HL-60/S4 treated with retinoic acid at 250 ng/mL for 4 days and 3 days (cell line): ENCODE measurements around the gene DGKB.

ENCODE experiments used
- in situ Hi-C: fragments of 300-500 bp; cut with MboI; formaldehyde crosslinking; loops from 2 replicates; pipeline ENCODE4 v1.7.0; 2022; ENCODE audit warnings: low sequenced_read_pairs

DGKB gene

GRCh38 chr7:14242175-14242574, 660.4 kb downstream of the DGKB start:
- in situ Hi-C loops: no loop called here

DNA sequence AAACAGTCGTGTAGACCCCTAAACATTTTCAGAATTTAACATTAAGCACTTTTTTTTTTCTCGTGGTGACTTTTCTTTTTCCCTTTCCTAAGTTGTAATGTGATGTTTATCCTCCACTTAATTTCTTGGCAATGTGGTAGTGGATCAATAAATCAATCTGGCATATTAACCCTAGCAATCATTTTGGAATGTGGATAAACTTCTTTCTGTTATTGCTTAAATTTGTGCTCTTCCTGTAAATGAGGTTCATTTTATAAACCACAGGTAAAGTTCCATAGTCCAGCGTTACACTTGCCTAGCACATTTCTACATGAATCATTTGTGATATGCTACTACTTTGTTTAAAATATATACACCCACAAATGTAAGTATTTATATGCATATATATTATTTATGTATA, 665.7 kb downstream of the DGKB start:
- in situ Hi-C loops: no loop called here

DNA sequence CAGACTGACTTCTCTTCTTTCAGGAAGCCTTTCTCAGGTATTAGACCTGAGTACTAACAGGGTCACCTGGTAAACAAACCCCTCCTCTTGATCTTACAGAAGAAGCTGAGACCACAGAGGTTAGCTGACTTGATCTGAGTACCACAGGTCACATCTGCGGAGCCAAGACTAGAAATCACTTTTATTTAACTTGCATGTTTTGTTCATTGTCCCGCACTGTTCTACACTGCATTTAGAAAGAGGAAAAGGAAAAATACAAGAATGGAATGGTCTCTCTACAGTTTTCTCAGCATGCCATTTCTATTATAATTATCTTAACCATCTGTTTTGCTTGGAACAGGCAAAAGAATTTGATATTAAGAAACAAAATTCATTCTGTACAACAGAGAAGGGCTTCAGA, 667.5 kb downstream of the DGKB start:
- in situ Hi-C loops: no loop called here

GRCh38 chr7:14233868-14234369, 668.6 kb downstream of the DGKB start:
- in situ Hi-C loops: no loop called here

- in situ Hi-C loops: no loop called here
Measured at GRCh38 chr7:14233076-14233867, 669.3 kb downstream of the DGKB start.

GRCh38 chr7:14229047-14229446, 673.5 kb downstream of the DGKB start:
- in situ Hi-C loops: no loop called here

GRCh38 chr7:14228341-14228740, 674.2 kb downstream of the DGKB start:
- in situ Hi-C loops: no loop called here

GRCh38 chr7:14226126-14226525, 676.4 kb downstream of the DGKB start:
- in situ Hi-C loops: no loop called here

- in situ Hi-C loops: no loop called here
Measured at GRCh38 chr7:14219125-14219524, 683.4 kb downstream of the DGKB start.

- in situ Hi-C loops: no loop called here
Measured at GRCh38 chr7:14218338-14218737, 684.2 kb downstream of the DGKB start.

DNA sequence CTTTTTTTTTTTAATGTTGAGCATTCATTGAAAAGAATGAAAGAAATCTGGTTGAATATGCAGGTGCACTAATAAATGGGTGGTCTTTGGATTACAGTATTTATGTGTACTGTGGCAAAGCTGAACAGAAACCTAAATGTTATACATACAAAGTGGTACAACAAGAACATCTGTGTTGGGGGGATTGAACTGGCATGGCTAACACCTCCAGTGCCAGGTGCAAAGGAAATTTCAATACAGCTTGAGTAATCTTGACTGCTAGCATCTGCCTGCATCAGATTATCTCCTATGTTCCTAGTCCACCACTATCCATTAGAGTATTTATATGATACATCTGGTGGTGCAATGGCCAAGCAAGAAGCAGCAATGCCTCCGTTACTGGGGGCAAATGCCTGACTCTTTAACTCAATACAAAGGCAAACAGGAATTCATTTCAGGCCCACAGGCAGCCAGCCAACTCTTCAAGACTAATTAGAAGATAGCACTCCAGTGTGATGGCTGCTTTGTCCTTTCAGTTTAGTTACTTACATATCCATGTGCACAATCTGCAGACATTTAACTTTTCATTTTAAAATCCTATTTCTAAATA, 692.6 kb downstream of the DGKB start:
- in situ Hi-C loops: no loop called here

DNA sequence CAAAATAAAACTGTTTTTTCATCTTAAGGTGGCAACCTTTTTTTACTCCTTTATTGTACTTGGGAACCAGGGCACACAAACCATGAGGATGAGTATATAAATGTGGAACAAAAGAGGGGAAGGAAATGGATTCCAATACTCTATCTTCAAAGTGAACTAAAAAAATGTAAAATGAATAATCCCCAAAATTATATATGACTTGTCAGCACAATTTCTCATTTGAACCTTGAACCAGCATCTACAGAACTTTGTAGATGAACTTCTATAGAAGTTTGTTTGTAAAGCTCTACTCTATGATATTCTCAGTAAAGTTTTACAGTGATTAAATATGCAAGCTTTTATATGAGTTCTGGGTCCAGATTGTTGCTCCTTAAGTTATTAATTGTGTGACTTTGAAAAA, 694.8 kb downstream of the DGKB start:
- in situ Hi-C loops: no loop called here

- in situ Hi-C loops: no loop called here
Measured at GRCh38 chr7:14207138-14207537, 695.4 kb downstream of the DGKB start.

GRCh38 chr7:14206121-14206520, 696.4 kb downstream of the DGKB start:
- in situ Hi-C loops: no loop called here

GRCh38 chr7:14201353-14201752, 701.2 kb downstream of the DGKB start:
- in situ Hi-C loops: no loop called here

DNA sequence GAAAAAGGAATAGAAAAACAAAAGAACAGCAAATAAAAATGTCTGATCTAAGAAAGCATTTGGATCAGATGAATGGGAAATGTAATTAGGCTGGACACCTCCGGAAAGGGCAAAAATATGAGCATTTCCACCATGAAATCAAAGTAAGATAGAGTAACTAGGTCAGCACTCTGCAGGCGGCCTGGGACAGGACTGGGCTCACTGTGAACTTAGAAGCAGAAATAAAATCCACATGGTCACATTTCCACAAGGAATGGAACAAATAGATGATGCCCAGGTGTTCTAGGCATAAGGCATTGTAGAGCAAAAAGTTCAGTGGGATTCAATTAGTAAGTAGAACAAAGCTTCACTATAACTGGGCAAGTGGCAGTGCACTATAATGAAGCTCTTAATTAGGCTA, 703.2 kb downstream of the DGKB start:
- in situ Hi-C loops: no loop called here

DNA sequence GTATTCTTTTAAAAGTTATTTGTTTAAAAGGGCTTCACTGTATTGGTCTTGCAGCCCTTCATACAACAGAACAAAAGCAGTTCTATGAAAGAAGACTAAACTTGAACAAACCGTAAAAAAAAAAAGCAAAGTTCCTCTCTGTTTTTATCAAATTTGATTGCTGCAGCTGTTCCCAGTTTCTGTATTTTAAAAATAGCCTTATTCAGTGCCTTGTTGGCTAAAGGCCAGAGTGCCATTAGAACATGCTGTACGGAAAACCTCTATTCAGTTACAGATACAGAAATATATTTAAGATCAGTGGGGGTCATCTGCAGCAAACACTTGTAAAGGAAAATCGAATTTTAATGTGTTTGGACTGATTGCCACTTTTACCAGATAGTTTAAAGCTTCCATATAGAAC, 705.3 kb downstream of the DGKB start:
- in situ Hi-C loops: no loop called here

DNA sequence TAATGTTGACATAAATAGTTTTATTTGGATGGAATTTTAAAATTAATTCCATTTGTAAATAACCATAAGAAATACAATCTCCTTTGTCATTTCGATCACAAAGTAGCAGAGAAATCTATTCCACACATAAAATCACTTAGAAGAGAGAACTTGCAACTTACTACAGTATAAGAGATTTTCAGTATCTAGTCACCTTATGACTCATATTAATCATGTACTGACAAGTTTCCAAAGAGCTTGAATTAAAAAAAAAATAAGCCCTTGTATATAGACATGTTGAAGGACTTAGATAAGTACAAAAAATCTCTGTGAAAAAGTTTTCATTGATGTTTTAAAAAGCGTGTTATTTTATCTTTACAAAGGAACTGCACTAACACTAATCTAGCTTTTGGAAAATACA, 706.0 kb downstream of the DGKB start:
- in situ Hi-C loops: no loop called here

DNA sequence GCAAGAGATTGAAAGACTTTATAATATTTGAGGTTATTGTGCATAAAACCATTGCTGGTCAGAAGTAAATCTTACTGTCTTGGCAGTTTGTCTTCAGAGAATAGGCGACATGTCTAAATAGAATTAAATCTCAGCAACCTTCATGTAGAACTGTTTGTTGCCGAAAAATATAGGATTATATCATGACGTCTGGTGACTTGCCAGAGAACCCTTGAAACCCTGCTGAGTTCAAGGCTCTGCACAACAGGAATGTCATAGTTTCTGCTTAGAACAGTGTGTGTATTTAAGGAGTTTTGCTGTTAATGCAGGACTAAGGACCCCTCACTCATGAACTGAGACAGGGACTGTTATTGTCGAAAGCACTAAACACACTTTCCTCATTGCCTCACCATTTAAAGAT, 706.7 kb downstream of the DGKB start:
- in situ Hi-C loops: no loop called here

- in situ Hi-C loops: no loop called here
Measured at GRCh38 chr7:14195079-14195478, 707.5 kb downstream of the DGKB start.

- in situ Hi-C loops: no loop called here
Measured at GRCh38 chr7:14191686-14192098, 710.9 kb downstream of the DGKB start.

- in situ Hi-C loops: no loop called here
Measured at GRCh38 chr7:14184292-14184864, 718.2 kb downstream of the DGKB start.
